HG03097 (cell line): ENCODE measurements around the gene CCDC154.

Source experiments
- ATAC-seq: cut with Tn5 transposase; IDR thresholded peaks from one replicate; pipeline ENCODE4 v1.9.1; 2021; ENCODE audit not compliant: unreplicated experiment, low FRiP score

CCDC154 gene

GRCh38 chr16:1394367-1394951 is 49.9 kb downstream of the CCDC154 start:
- no peak for ATAC-seq

DNA sequence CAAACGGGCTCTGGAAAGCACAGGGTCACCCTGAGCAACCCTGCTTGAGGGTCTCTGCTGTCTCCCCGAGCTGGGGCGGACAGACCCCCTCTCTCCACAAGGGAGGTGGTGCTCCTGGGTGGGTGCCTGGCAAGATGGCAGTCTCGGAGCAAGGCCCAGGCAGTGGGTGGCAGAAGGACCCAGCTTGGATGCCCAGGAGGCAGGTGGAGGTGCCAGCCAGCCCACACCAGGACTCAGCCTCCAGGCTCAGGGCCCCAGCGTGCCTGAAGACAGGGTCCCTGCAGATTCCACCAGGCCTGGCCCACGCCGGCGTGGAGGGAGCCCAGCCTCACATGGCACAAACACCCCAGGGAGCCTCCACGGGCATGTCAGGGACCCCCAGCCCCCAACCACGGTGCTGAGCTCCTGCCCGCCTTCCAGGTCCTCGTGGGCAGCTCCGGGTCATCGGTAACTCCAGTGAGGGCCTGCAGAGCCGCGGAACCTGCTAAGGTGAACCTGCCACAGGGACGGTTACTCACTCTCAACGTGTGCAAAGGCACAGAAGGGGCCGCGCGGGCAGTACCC is 50.7 kb downstream of the CCDC154 start:
- no peak for ATAC-seq

- no peak for ATAC-seq
Observed at GRCh38 chr16:1392826-1393225, 51.5 kb downstream of the CCDC154 start.

- no peak for ATAC-seq
Observed at GRCh38 chr16:1390239-1390779, 54.0 kb downstream of the CCDC154 start.

DNA sequence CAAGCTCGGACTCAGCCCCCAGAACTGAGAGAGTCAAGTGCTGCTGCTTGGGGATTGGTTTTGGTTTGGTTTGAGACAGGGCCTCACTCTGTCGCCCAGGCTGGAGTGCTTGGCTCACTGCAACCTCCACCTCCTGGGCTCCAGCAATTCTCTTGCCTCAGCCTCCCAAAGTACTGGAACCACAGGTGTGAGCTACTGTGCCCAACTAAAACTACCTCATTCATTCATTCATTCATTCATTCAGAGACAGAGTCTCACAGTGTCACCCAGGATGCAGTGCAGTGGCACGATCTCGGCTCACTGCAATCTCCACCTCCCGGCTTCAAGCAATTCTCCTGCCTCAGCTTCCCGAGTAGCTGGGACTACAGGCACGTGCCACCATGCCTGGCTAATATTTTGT is 54.6 kb downstream of the CCDC154 start:
- no peak for ATAC-seq

- ATAC-seq, result no peak
Observed at GRCh38 chr16:1387331-1387730, 57.0 kb downstream of the CCDC154 start.

DNA sequence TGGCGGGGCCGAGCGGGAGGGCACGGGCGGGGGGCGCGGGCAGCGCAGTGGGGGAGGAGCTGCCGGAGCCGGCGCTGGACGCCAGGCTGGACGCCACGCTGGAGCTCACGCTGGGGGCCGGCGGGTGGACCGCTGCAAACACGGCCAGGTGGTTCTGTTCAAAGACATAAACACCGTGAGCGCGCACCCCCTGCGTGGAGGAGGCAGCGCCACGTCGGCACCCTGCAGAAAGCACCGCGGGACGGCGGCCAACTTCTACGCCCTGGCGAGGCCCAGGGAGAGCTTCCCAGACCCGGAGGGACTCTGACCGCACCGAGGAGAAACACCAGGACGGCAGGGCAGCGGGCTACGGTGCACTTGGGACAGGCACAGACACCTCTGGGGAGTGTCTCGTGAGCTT is 59.1 kb downstream of the CCDC154 start:
- ATAC-seq, result no peak
